GM19463 (cell line): ENCODE measurements around the gene TPD52L2.

Source experiments
- ATAC-seq: cut with Tn5 transposase; IDR thresholded peaks from one replicate; pipeline ENCODE4 v1.9.1; 2021; ENCODE audit warnings: mild to moderate bottlenecking, moderate library complexity; ENCODE audit not compliant: unreplicated experiment

The TPD52L2 gene

DNA sequence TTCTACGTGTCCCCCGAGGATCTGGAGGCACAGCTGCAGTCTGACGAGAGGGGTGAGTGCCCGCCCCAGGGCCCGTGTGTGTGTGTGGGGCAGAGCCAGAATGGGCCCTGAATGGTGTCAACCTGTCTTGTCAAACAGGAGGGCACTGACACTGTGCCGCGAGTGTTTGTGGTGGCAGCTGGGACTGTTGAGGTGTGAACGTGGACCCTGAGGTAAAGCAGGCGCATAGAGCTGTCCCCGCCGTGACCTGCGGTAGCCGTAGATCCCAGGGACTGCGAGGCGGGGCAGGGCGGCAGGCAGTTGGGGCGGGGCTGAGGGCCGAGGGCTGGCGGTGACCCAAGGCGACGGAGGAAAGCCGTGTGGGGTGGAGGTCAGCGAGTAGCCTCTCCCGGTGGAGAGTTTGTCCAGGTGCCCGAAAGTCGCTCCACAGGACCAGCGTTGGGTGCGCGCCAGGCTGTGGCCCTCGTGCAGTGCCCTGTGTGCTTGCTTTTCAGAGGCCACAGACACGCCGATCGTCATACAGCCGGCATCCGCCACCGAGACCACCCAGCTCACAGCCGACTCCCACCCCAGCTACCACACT, 66.0 kb downstream of the TPD52L2 start:
- ATAC-seq, result no peak

DNA sequence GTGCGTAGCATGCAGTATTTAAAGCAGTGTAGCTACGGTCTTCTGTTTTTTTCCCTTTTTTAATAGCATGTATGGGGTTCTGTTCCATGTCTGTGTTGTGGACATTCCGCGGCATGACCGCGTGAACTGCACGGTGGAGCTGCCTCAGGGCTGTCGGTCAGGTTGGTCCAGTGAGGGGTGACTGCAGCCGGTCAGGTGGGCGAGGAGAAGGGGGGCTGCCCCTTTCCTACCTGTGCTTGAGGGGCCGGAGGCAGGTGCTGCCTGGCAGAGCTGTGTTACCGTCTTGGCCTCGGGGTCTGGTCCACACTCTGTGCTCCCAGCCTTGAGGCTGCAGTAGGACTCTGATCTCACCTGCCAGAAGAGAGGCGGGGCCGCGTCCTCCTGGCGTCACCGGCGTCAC, 66.7 kb downstream of the TPD52L2 start:
- no peak for ATAC-seq

- no peak for ATAC-seq
Measured at GRCh38 chr20:63932606-63933160, 67.6 kb downstream of the TPD52L2 start.

GRCh38 chr20:63933646-63934045, 68.6 kb downstream of the TPD52L2 start:
- ATAC-seq, result no peak

DNA sequence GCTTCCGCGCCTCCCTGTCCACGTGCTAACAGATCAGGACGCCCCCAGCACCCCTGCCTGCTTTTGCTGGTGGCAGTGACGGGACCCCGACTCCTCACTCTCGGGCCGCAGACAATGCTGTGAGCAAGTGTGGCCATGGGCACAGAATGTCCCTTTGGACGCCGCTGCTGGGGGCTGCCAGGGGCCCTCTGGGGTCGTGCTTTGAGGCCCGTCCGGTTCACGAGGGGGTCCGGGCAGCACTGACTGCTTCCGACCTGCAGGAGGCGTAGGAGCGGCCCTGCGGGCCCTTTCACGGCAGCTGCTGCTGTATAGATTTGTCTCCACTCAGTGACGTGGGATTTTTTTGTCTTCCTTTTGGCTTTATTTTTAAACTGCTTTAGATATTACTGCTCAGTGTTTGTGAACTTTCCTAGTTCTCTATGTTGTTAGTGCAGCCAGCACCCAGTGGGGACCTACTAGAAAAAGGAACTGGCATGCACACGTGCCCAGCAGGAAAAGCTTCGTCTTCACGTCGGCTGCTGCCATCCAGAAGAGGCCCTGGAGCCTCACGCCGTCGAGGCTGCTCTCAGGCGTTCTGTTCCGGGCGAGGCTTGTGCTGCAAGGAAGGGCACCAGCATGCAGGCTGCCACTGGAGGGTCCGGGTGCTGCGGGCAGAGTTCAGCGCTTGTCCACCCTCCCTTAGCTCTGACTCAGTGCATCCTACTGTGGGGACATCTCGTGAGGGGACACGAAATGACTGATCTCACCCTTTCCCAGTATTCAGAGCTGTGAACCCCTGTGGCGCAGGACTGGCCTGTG, 69.4 kb downstream of the TPD52L2 start:
- ATAC-seq, result no peak

- ATAC-seq, result no peak
Measured at GRCh38 chr20:63935447-63935846, 70.4 kb downstream of the TPD52L2 start.

GRCh38 chr20:63937596-63937995, 72.5 kb downstream of the TPD52L2 start:
- ATAC-seq, result no peak

DNA sequence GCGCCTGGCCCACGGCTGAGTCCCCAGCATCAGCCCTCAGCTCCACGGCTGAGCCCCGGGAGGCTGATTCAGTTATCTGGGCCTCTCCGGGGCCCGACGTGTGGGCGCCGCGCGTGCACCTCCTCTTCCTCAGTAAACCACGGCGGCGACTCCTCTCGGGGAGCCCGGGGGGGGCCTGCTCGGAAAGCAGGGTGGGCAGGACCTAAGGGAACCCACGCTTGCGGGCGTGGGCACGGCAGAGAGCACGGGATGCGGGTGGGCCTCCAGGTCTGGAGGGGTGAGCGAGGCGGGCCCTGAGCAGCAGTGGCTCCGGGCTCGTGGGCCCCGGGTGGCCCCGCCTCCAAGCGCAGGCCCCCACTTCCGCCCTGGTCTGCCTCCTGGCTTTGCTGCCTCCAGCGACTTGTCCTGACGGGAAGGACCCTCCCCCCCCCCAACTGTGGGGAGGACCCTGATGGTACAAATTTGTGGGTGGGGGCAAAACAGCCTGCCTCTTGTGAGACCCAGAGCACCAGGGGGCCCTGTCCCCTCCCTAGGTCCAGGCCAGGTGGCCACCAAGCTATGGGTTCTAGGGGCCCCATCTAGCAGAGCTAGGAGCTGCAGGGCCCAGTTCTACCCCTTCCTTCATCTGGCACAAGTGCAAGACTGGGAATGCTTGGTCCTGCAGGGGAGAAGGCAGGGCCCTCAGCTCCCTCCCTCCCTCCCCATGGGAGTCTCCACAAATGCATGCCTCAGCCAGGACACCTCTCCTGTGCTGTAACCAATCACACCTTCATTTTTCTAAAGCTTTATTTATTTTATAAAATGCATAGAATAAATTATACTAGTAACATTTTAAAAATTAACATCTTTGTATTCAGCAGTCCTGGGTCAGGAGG, 74.2 kb downstream of the TPD52L2 start:
- ATAC-seq, result no peak

DNA sequence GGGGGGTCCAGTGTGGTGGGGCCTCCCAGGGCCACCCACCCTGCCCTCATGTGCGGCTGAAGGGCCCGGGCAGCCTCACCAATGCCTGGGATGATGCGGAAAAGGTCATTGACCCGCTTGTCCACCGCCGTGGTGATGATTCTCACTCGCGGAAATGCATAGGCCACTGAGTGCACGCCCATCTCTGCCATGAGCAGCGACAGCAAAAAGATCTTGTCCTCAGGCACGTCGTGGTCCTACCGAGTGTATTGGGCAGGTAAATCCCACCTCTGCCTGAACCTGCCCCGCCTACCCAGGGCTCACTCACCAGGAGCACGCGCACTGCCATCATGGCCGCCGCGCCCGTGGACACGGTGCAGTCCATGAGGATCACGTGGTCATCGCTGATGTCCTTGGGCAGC, 75.0 kb downstream of the TPD52L2 start:
- no peak for ATAC-seq

- ATAC-seq, result no peak
Measured at GRCh38 chr20:63940472-63941266, 75.6 kb downstream of the TPD52L2 start.
